GM12873 (cell line): ENCODE results near the gene LTK.

ENCODE experiments used
- TF ChIP-seq, protein P1 (sequence below): IDR thresholded peaks from 2 replicates; pipeline ENCODE4 v1.5.1; 2012; ENCODE audit warnings: low read depth, mild to moderate bottlenecking, moderate library complexity, low read length, control low read depth; ENCODE audit not compliant: insufficient read depth; ENCODE audit errors: missing control alignments

LTK gene

DNA sequence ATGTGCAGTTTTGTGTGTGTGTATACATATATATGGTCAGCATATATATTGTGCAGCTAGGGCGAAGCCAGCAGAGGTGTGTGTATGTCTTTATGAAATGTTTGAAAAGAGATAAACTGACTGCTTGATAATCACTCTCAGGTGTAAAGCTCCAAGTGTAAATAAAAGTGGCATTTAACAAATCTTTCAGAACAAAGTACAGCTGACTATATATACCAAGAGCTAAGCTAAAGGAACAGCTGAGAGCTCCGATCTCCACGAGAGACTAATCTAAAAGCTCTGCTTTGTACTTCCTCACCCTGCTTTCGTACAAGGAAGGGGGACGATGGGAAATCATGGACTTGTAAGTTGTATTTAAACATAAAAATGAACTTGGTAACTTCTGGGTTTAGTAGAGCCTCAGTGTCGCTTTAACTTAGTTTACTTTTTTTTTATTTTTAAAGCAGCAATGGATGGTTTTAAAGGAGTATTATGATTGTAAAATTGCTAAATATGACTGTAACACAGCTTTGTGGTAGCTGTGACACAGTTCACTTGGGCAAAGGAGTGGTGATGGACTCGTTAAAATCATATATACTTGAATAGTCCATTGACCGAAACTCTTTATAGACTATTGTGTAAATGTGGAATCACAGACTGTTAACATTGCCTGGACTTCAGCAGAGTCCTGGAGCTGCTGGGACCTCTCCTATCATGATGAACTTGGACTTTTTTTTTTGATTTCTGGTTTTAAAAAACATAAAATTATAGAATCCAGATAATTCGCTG is 31.3 kb downstream of the LTK start:
- TF ChIP-seq, protein P1, sequence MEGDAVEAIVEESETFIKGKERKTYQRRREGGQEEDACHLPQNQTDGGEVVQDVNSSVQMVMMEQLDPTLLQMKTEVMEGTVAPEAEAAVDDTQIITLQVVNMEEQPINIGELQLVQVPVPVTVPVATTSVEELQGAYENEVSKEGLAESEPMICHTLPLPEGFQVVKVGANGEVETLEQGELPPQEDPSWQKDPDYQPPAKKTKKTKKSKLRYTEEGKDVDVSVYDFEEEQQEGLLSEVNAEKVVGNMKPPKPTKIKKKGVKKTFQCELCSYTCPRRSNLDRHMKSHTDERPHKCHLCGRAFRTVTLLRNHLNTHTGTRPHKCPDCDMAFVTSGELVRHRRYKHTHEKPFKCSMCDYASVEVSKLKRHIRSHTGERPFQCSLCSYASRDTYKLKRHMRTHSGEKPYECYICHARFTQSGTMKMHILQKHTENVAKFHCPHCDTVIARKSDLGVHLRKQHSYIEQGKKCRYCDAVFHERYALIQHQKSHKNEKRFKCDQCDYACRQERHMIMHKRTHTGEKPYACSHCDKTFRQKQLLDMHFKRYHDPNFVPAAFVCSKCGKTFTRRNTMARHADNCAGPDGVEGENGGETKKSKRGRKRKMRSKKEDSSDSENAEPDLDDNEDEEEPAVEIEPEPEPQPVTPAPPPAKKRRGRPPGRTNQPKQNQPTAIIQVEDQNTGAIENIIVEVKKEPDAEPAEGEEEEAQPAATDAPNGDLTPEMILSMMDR = no peak

DNA sequence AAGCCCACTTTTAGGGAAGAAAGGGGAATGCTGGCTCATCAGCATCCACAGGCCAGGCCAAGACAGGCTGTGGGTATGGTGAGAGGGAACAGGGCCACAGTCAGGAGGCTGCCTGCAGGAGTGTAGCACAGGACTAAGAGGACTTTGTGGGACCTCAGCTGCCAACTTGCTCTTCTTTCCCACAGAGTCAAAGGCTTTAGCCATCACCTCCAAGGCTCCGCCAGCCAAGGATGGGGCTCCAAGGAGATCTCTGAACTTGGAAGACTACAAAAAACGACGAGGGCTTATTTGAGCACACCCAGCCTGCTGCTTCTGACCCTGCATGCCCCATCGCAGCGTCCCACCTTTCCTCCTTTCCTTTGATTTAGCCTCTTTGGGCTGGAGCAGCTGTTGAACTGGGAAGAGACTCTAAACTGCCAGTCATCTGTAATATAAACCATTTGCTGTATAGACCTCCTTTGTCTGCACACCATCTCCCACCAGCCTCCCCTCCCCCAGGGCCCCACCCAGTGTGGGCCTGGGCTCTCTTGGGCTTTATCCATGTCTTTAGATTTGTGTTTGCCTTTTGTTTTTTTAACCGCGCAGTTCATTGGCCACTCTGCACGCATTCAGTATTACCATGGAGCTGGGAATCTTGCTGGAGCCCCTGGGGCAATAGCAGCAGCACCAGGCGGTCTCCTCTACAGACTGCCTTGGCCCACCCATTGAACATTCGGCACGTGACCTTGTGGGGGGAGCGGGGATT is 33.1 kb downstream of the LTK start:
- TF ChIP-seq, protein P1 = no peak

DNA sequence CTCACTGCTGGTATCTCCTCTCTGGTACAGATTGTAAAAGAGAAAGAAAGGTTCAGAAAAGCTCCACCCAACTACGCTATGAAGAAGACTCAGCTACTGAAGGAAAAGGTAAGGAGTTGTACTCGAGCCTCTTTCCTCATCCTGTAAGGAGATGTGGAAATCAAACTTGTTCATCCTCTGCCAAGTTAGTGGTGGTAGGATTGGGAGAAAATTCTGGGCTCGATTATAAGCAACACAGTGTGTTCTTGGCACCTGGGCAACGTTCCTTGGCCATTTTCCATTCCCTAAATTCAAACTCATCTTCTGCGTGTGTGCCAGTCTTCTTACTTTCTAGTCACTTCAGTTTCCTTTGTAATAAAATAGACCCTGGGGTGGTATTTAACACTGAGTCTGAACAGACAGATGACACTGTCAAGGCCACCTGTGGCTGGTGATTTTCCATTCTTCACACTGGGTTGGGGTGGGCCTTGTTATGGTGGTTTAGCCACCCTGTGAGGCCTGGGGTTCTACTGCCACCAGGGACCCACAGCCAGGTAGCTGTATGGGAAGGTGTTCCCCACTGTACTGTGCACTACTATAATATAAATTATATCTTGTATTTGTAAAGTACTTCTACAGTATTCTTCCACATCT is 37.1 kb downstream of the LTK start:
- TF ChIP-seq, protein P1 = no peak

DNA sequence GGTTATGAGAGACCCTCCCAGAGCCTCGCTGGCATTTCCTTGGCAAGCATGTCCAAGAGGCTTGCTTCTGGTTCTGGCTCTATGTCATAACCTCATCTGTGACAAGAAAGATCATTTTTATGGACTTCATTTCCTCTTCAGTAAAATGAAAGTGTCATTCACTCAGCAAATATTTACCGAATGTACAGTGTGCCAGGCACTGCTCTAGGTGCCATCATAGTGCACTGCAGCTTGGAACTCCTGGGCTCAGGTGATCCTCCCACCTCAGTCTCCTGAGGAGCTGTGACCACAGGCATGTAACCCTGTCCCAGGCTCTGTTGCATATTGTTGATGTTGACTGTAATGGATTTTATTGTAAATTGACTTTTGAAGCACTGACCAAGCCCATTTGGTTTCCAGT is 38.7 kb downstream of the LTK start:
- TF ChIP-seq, protein P1 = no peak

DNA sequence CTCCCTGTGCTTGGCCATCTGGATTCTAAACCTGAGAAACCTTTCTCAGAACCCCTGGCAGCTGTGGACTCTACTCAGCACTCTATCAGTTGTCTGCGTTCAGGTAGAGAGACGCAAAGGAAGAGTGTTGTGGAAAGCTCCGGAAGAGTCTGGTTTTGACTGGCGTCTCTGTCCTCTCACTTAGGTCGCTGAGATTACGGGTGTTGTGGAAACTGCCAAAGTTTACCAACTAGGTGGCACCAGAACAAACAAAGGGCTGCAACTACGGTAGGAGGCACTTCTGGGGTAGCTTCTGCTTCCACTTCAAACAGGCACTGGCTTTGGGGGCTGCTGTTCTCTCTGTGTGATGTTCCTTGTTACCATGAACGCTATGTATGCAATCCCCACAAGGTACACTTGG is 39.2 kb downstream of the LTK start:
- TF ChIP-seq, protein P1 = no peak

DNA sequence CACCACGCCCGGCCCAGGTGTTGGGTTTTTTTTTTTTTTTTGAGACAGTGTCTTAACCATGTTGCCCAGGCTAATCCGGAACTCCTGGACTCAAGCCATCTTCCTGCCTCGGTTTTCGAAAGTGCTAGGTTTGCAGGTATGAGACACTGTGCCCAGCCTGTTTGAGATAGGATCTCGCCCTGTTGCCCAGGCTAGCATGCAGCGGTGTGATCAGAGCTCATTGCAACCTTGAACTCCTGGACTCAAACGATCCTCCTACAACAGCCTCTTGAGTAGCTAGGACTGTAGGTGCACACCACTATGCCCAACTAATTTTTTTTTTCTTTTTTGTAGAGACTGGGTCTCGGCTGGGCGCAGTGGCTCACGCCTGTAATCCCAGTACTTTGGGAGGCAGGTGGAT is 40.2 kb downstream of the LTK start:
- TF ChIP-seq, protein P1 = no peak

DNA sequence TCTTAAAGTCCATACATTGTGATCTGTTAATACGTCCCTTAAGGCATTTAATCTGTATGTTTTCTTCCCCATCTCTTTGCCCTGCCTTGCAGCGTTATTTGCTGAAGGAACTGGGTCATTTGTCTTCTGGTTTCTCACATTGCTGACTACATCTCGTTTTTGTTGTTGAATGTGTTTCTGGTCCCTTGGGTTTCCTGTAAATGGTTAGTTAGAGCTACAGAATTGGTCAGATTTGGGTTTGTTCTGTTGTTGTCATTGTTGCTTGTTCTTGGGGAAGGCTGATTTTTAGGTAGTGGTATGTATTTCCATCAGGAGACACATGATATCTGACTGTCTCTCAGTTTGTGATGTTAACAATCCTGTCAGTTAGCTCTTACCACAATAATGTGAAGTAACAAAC is 46.9 kb downstream of the LTK start:
- TF ChIP-seq, protein P1 = no peak
